ENCODE measurements around the gene KCNJ1.

KCNJ1 gene

DNA sequence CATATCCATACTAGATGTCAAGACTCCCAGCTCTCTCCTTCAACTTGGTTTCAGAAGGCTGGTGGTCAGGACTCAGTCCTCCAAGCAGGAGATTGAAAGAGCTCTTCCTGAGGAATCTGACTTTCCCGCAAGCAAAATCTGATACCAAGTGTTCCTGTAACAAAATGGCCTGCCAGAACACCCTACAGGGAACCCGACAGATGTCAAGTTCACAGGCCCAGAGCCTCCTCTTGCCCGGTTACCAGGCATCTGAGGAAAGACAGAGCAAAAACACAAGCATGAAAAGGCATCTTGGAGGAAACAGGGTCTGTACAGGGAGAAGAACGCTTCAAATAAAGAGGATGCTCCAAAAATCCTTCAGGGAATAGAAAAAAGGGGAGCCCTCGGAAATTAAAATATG lies 15.4 kb upstream of the KCNJ1 start:
- no peak for DNase-seq (ENCODE audit: low read depth)
- no peak for TF ChIP-seq CTCF (IDR thresholded peaks at IDR 0.05; ENCODE audit: insufficient read depth, low read depth, low read length, missing control alignments)
- H3K4me3 ChIP-seq (ENCODE audit: low read depth, low read length) = no peak overlapping the region

GRCh38 chr11:128881221-128881620 lies 14.1 kb upstream of the KCNJ1 start:
- no peak for DNase-seq (ENCODE audit: low read depth)

DNA sequence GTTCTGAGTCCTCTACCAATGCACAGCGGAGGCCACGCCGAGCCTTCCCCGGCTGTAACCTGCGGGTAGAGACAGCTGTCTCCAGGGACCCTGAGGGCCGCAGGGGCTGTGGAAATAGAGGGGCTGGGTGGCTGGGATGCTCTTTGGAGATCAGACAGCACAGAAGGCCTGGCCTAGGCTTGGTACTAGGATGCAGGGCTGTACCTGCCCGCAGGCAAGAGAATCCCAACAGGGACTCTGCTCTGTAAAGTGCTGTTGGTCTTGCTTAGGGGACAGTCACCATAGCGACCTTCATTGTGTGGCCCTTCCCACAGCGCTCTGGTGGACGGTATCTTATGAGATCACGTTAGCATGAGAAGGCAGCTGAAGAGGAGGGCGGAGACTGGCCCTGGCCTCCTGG lies 12.7 kb upstream of the KCNJ1 start:
- no peak for TF ChIP-seq CTCF (IDR thresholded peaks at IDR 0.05; ENCODE audit: insufficient read depth, low read depth, low read length, missing control alignments)
- no peak for DNase-seq (ENCODE audit: low read depth)

More at GRCh38 chr11:128881221-128881620, 14.1 kb upstream of the KCNJ1 start:
- TF ChIP-seq CTCF (IDR thresholded peaks at IDR 0.05; ENCODE audit: insufficient read depth, low read depth, low read length, missing control alignments) = no peak
- no peak overlapping the region for H3K4me3 ChIP-seq (ENCODE audit: low read depth, low read length)

GRCh38 chr11:128878455-128878854 lies 11.4 kb upstream of the KCNJ1 start:
- no peak for TF ChIP-seq CTCF (IDR thresholded peaks at IDR 0.05; ENCODE audit: insufficient read depth, low read depth, low read length, missing control alignments)
- H3K4me3 ChIP-seq (ENCODE audit: low read depth, low read length) = no peak overlapping the region
- no peak for DNase-seq (ENCODE audit: low read depth)

More for the DNA sequence above, 12.7 kb upstream of the KCNJ1 start:
- no peak overlapping the region for H3K4me3 ChIP-seq (ENCODE audit: low read depth, low read length)

DNA sequence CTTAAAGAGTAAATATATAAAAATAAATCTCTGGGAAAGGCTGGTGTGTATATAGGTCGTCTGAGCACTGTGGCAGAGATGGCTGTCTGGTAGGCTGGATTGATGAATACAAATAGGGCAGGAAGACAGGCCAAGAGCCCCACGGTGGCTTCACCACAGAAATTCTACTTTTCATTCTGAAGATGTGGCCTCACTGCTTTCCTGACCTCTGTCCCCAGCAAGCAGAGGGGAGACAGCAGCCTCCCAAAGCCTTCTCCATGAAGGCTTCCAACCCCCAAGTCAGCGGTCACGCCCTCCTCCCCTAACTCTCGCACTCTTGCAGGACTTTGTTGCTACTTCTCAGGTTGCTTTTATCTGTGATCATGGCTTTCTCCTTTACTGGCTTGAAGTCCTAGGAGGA lies 10.6 kb upstream of the KCNJ1 start:
- DNase-seq (ENCODE audit: low read depth) = no peak
- TF ChIP-seq CTCF (IDR thresholded peaks at IDR 0.05; ENCODE audit: insufficient read depth, low read depth, low read length, missing control alignments) = no peak
- H3K4me3 ChIP-seq (ENCODE audit: low read depth, low read length) = no peak overlapping the region

- DNase-seq (ENCODE audit: low read depth) = no peak
- no peak overlapping the region for H3K4me3 ChIP-seq (ENCODE audit: low read depth, low read length)
- TF ChIP-seq CTCF (IDR thresholded peaks at IDR 0.05; ENCODE audit: insufficient read depth, low read depth, low read length, missing control alignments) = no peak
Observed at GRCh38 chr11:128876133-128876650, 9.1 kb upstream of the KCNJ1 start.

DNA sequence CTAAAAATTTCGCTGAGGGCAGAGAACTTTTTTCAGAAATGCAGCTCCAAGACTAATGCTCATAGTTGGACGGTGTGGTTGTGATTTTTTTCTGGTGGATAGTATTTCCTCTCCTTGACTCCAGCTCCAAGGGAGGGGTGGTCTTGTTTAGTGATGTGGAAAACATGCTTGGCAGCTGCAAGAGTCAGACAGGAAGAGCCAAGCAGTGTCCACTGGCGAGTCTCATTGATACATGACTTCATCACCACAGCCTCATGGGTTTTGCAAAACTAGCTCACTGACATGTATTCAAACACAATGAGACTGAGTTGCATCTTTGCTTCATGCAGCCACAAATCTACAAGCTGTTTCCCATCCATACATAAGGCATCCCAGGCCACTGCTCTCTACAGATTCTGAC lies 7.3 kb upstream of the KCNJ1 start:
- no peak for DNase-seq (ENCODE audit: low read depth)
- H3K4me3 ChIP-seq (ENCODE audit: low read depth, low read length) = no peak overlapping the region
- TF ChIP-seq CTCF (IDR thresholded peaks at IDR 0.05; ENCODE audit: insufficient read depth, low read depth, low read length, missing control alignments) = no peak
